ENCODE measurements around the gene CPLX1.
"Not testable (repeated sequence)": the region's sequence is repeated elsewhere in the genome, so short reads cannot be mapped to it uniquely, and the experiment has no call there.

CPLX1 gene

DNA sequence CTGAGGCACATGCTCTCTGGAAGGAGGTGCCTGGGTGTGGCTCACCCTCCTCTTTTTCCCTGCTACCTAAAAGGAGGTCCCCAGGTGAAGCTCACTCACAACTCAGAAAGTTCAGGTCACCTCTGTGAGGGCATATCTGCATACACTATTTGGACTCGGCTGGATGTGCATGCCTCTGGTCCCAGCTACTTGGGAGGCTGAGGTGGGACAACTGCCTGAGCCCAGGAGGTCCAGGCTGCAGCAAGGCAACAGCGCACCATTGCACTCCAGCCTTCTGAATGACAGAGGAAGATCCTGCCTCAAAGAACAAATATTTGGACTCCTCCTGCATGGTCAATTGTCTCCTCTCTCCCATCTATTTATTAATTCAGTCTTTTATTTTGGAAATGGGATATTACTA, 46.4 kb downstream of the CPLX1 start:
- peak overlapping the region; percentile 100 for H3K9ac ChIP-seq (ENCODE audit: low read depth, low read length, poor library complexity, severe bottlenecking)
- peaks cover 2% of the 10 kb centered on the region; the same call in 1 of the 2 replicates for H3K36me3 ChIP-seq (ENCODE audit: insufficient read depth, low read length)
- no peak overlapping the region for H2AFZ ChIP-seq (ENCODE audit: low read length)
- TF ChIP-seq, protein P1, sequence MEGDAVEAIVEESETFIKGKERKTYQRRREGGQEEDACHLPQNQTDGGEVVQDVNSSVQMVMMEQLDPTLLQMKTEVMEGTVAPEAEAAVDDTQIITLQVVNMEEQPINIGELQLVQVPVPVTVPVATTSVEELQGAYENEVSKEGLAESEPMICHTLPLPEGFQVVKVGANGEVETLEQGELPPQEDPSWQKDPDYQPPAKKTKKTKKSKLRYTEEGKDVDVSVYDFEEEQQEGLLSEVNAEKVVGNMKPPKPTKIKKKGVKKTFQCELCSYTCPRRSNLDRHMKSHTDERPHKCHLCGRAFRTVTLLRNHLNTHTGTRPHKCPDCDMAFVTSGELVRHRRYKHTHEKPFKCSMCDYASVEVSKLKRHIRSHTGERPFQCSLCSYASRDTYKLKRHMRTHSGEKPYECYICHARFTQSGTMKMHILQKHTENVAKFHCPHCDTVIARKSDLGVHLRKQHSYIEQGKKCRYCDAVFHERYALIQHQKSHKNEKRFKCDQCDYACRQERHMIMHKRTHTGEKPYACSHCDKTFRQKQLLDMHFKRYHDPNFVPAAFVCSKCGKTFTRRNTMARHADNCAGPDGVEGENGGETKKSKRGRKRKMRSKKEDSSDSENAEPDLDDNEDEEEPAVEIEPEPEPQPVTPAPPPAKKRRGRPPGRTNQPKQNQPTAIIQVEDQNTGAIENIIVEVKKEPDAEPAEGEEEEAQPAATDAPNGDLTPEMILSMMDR (conservative IDR thresholded peaks at IDR 0.05; ENCODE audit: low read length) = no peak
- no peak for TF ChIP-seq EZH2phosphoT487 (IDR thresholded peaks at IDR 0.05; ENCODE audit: borderline replicate concordance)
- no peaks in the 10 kb centered on the region for H3K9me3 ChIP-seq (ENCODE audit: insufficient read depth, low read depth, low read length)
- H3K9me2 ChIP-seq (replicated peaks; ENCODE audit: low read depth, low read length) = no peaks in the 10 kb centered on the region
- H3K4me2 ChIP-seq (ENCODE audit: low read depth, low read length, poor library complexity, severe bottlenecking) = peak overlapping the region; percentile 94
- peaks cover 11% of the 10 kb centered on the region for H3K27me3 ChIP-seq (ENCODE audit: insufficient read depth, low read length, poor library complexity, severe bottlenecking)
- H3K79me2 ChIP-seq (ENCODE audit: insufficient read depth, low read length) = peaks cover 67% of the 10 kb centered on the region
- H4K20me1 ChIP-seq (ENCODE audit: insufficient read depth, low read length, poor library complexity, severe bottlenecking) = peaks cover 47% of the 10 kb centered on the region
- H3F3A ChIP-seq (ENCODE audit: low read depth) = 0 out of 2 replicates have a peak, but pooled peaks cover 2% of the 10 kb centered on the region
- peak overlapping the region; percentile 100 for H3K4me3 ChIP-seq (ENCODE audit: low read length, poor library complexity, severe bottlenecking)
- H3K4me1 ChIP-seq (ENCODE audit: insufficient read depth, low read length, poor library complexity, severe bottlenecking) = peaks cover 42% of the 10 kb centered on the region

DNA sequence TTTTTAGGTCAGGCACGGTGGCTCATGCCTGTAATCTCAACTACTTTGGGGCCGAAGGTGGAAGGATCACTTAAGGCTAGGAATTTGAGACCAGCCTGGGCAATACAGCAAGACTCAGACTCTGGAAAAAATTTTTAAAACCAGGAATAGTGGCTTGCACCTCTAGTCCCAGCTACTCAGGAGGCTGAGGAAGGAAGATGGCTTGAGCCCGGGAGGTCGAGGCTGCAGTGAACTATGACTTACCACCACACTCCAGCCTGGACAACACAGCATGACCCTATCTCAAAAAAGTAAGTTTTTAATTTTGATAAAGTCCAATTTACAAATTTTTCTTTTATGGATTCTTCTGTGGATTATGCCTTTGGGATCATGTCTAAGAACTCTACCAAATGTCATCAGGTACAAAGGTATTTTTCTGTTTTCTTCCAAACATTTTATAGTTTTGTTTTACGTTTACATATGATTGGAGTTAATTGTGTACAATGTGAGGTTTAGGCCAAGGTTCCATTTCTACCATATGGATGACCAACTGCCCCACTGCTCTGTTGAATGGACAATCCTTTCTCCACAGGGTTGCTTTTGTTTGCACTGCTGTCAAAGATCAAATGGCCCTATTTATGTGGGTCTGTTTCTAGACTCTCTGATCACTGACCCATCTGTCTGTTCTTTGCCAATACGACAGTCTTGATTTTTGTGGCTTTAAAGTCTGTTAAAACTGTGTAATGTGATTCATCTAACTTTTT, 48.2 kb downstream of the CPLX1 start:
- 0 out of 2 replicates have a peak, but pooled peaks cover 2% of the 10 kb centered on the region for H3F3A ChIP-seq (ENCODE audit: low read depth)
- H3K4me1 ChIP-seq (ENCODE audit: insufficient read depth, low read length, poor library complexity, severe bottlenecking) = peaks cover 33% of the 10 kb centered on the region
- H4K20me1 ChIP-seq (ENCODE audit: insufficient read depth, low read length, poor library complexity, severe bottlenecking) = peaks cover 63% of the 10 kb centered on the region
- no peak overlapping the region for H2AFZ ChIP-seq (ENCODE audit: low read length)
- H3K9ac ChIP-seq (ENCODE audit: low read depth, low read length, poor library complexity, severe bottlenecking) = no peak overlapping the region
- H3K36me3 ChIP-seq (ENCODE audit: insufficient read depth, low read length) = peaks cover 2% of the 10 kb centered on the region; the same call in 1 of the 2 replicates
- TF ChIP-seq, protein P1 (conservative IDR thresholded peaks at IDR 0.05; ENCODE audit: low read length) = no peak
- TF ChIP-seq EZH2phosphoT487 (IDR thresholded peaks at IDR 0.05; ENCODE audit: borderline replicate concordance) = no peak
- no peaks in the 10 kb centered on the region for H3K9me2 ChIP-seq (replicated peaks; ENCODE audit: low read depth, low read length)
- peaks cover 11% of the 10 kb centered on the region for H3K27me3 ChIP-seq (ENCODE audit: insufficient read depth, low read length, poor library complexity, severe bottlenecking)
- no peak overlapping the region for H3K4me3 ChIP-seq (ENCODE audit: low read length, poor library complexity, severe bottlenecking)
- peak overlapping the region; percentile 25 for H3K4me2 ChIP-seq (ENCODE audit: low read depth, low read length, poor library complexity, severe bottlenecking)
- H3K79me2 ChIP-seq (ENCODE audit: insufficient read depth, low read length) = peaks cover 78% of the 10 kb centered on the region
- H3K9me3 ChIP-seq (ENCODE audit: insufficient read depth, low read depth, low read length) = no peaks in the 10 kb centered on the region

DNA sequence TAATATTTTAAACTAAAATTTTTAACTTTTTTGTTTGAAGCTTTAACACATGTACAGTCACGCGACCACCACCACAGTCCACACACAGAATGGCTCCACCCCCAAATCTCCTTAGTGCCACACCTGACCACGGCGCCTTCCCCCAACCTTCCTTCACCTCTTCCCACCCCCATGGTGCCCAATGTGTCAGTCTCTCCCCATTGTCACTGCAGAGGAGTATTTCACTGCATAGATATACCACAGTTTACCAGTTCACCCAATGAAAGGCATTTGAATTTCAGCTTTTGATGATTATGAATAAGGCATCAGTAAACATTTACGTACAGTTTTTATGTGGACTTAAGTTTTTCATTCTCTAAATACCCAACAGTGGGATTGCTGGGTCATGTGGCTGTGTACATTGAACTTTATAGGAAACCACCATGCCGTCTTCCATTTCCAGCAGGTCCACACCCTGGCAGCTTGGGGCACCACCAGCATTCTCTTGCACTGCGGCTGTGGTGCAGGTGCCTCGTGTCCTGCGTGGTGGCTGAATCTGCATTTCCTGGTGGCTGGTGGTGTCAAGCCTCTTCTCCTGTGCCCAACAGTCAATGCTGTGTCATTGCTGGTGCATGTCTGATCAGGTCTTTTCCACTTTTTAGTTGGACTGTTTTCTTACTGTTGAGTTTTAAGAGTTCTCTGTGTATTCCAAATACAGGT, 49.0 kb downstream of the CPLX1 start:
- Histone ChIP-seq H3F3A (ENCODE audit: low read depth) (no peaks in the 10 kb centered on the region), H3K9me2 (replicated peaks; ENCODE audit: low read depth, low read length) (no peaks in the 10 kb centered on the region), H3K79me2 (ENCODE audit: insufficient read depth, low read length) (peaks cover 81% of the 10 kb centered on the region), H3K27me3 (ENCODE audit: insufficient read depth, low read length, poor library complexity, severe bottlenecking) (peaks cover 11% of the 10 kb centered on the region), H3K4me2 (ENCODE audit: low read depth, low read length, poor library complexity, severe bottlenecking) (peak overlapping the region; percentile 2), H3K9ac (ENCODE audit: low read depth, low read length, poor library complexity, severe bottlenecking) (no peak overlapping the region), H3K4me1 (ENCODE audit: insufficient read depth, low read length, poor library complexity, severe bottlenecking) (peaks cover 27% of the 10 kb centered on the region), H3K9me3 (ENCODE audit: insufficient read depth, low read depth, low read length) (no peaks in the 10 kb centered on the region), H2AFZ (ENCODE audit: low read length) (no peak overlapping the region), H3K36me3 (ENCODE audit: insufficient read depth, low read length) (peaks cover 2% of the 10 kb centered on the region; the same call in 1 of the 2 replicates), H4K20me1 (ENCODE audit: insufficient read depth, low read length, poor library complexity, severe bottlenecking) (peaks cover 65% of the 10 kb centered on the region), H3K4me3 (ENCODE audit: low read length, poor library complexity, severe bottlenecking) (no peak overlapping the region)
- TF ChIP-seq, protein P1 (conservative IDR thresholded peaks at IDR 0.05; ENCODE audit: low read length) = no peak
- TF ChIP-seq EZH2phosphoT487 (IDR thresholded peaks at IDR 0.05; ENCODE audit: borderline replicate concordance) = no peak

- H3K9me2 ChIP-seq (replicated peaks; ENCODE audit: low read depth, low read length); H3K9ac ChIP-seq (ENCODE audit: low read depth, low read length, poor library complexity, severe bottlenecking); H3F3A ChIP-seq (ENCODE audit: low read depth); H3K27me3 ChIP-seq (ENCODE audit: insufficient read depth, low read length, poor library complexity, severe bottlenecking); H3K4me3 ChIP-seq (ENCODE audit: low read length, poor library complexity, severe bottlenecking); H3K4me2 ChIP-seq (ENCODE audit: low read depth, low read length, poor library complexity, severe bottlenecking); H2AFZ ChIP-seq (ENCODE audit: low read length); H3K9me3 ChIP-seq (ENCODE audit: insufficient read depth, low read depth, low read length): not testable (repeated sequence)
- peaks cover 64% of the 10 kb centered on the region for H4K20me1 ChIP-seq (ENCODE audit: insufficient read depth, low read length, poor library complexity, severe bottlenecking)
- H3K79me2 ChIP-seq (ENCODE audit: insufficient read depth, low read length) = peaks cover 80% of the 10 kb centered on the region
- H3K4me1 ChIP-seq (ENCODE audit: insufficient read depth, low read length, poor library complexity, severe bottlenecking) = peaks cover 23% of the 10 kb centered on the region
- H3K36me3 ChIP-seq (ENCODE audit: insufficient read depth, low read length) = peaks cover 10% of the 10 kb centered on the region; the same call in 1 of the 2 replicates
Observed at GRCh38 chr4:775485-775884, 50.4 kb downstream of the CPLX1 start.
